GM18867 (cell line): ENCODE results near the gene COL4A2.
"Not testable (repeated sequence)": the region's sequence is repeated elsewhere in the genome, so short reads cannot be mapped to it uniquely, and the experiment has no call there.

Experiments
- ATAC-seq: cut with Tn5 transposase; IDR thresholded peaks from one replicate; pipeline ENCODE4 v1.9.1; 2021; ENCODE audit warnings: mild to moderate bottlenecking, moderate library complexity; ENCODE audit not compliant: unreplicated experiment

The COL4A2 gene

GRCh38 chr13:110484290-110485048, 177.4 kb downstream of the COL4A2 start:
- no peak for ATAC-seq

GRCh38 chr13:110485604-110486003, 178.5 kb downstream of the COL4A2 start:
- ATAC-seq = no peak

GRCh38 chr13:110486061-110486715, 179.1 kb downstream of the COL4A2 start:
- ATAC-seq = no peak

GRCh38 chr13:110486880-110487279, 179.8 kb downstream of the COL4A2 start:
- ATAC-seq = not testable (repeated sequence)

GRCh38 chr13:110490009-110490770, 183.1 kb downstream of the COL4A2 start:
- no peak for ATAC-seq

GRCh38 chr13:110491869-110492678, 185.0 kb downstream of the COL4A2 start:
- ATAC-seq = no peak

GRCh38 chr13:110492679-110493593, 185.9 kb downstream of the COL4A2 start:
- no peak for ATAC-seq

- ATAC-seq = no peak
These were observed 186.5 kb downstream of the COL4A2 start for GRCh38 chr13:110493613-110494012.

- no peak for ATAC-seq
These were observed 188.3 kb downstream of the COL4A2 start for GRCh38 chr13:110495376-110495775.

GRCh38 chr13:110495881-110496280, 188.8 kb downstream of the COL4A2 start:
- no peak for ATAC-seq

- ATAC-seq = no peak
These were observed 189.2 kb downstream of the COL4A2 start for GRCh38 chr13:110496281-110496680.

- ATAC-seq = no peak
These were observed 189.9 kb downstream of the COL4A2 start for GRCh38 chr13:110497003-110497402.

- not testable (repeated sequence) for ATAC-seq
These were observed 190.8 kb downstream of the COL4A2 start for GRCh38 chr13:110497896-110498295.

GRCh38 chr13:110498327-110498726, 191.2 kb downstream of the COL4A2 start:
- ATAC-seq = no peak

GRCh38 chr13:110498765-110499164, 191.7 kb downstream of the COL4A2 start:
- no peak for ATAC-seq

- no peak for ATAC-seq
These were observed 192.7 kb downstream of the COL4A2 start for GRCh38 chr13:110499621-110500281.

- ATAC-seq = no peak
These were observed 193.3 kb downstream of the COL4A2 start for GRCh38 chr13:110500341-110500740.

GRCh38 chr13:110501188-110501587, 194.1 kb downstream of the COL4A2 start:
- no peak for ATAC-seq
